Breast epithelium (tissue), 4 donors: ENCODE data around the gene PML. TPM values are rescaled to one million over a fixed set of nuclear protein-coding genes. Genes with fewer than 3 reads are reported as not detected.
"Not testable (repeated sequence)": the region's sequence is repeated elsewhere in the genome, so short reads cannot be mapped to it uniquely, and the experiment has no call there.

ENCODE experiments used
- DNase-seq, 2 donors: peaks; one replicate each; pipeline ENCODE4 v3.0.0-alpha.2; 2019; ENCODE audit warnings: low spot score in 2 of 2
- H3K27ac ChIP-seq, 2 donors: fragments of 200-600 bp; sonication (generic) in 1 of 2; one replicate each; pipeline ENCODE4 v1.5.1; 2016 to 2019; ENCODE audit warnings: mild to moderate bottlenecking in 1 of 2
- H3K27me3 ChIP-seq, 2 donors: fragments of 200-600 bp; sonication (generic) in 1 of 2; one replicate each; pipeline versions ENCODE4 v1.5.1 to v1.6.0; 2017 to 2019; ENCODE audit warnings: control low read depth in 1 of 2, mild to moderate bottlenecking in 1 of 2
- H3K36me3 ChIP-seq: fragments of 200-600 bp; one replicate; pipeline ENCODE4 v1.5.1; 2019
- H3K4me1 ChIP-seq, 2 donors: fragments of 200-600 bp; sonication (generic); one replicate each; pipeline ENCODE4 v1.5.1; 2016 to 2019; ENCODE audit warnings: control low read depth in 1 of 2
- H3K4me3 ChIP-seq, 3 donors: fragments of 200-600 bp; sonication (generic); 1 replicate in 2 of 3; 2 replicates in 1 of 3; pipeline ENCODE4 v1.5.1; 2016 to 2019; ENCODE audit warnings: mild to moderate bottlenecking in 3 of 3, moderate library complexity in 2 of 3
- H3K9me3 ChIP-seq, 2 donors: fragments of 200-600 bp; sonication (generic) in 1 of 2; one replicate each; pipeline ENCODE4 v1.5.1; 2016 to 2019; ENCODE audit warnings: control low read depth in 1 of 2
- CTCF ChIP-seq, 3 donors: fragments of 450-650 bp; IDR thresholded peaks; one replicate each; pipeline ENCODE4 v1.5.1; 2016 to 2017; ENCODE audit warnings: antibody characterized with exemption in 3 of 3, mild to moderate bottlenecking in 3 of 3, moderate library complexity in 3 of 3
- POLR2A ChIP-seq: fragments of 450-650 bp; IDR thresholded peaks from one replicate; pipeline ENCODE4 v1.6.1; 2016; ENCODE audit warnings: antibody characterized with exemption, mild to moderate bottlenecking, moderate library complexity
- POLR2AphosphoS5 ChIP-seq, 3 donors: sonication (generic); formaldehyde crosslinking; IDR thresholded peaks; one replicate each; pipeline ENCODE4 v1.6.1; 2017; ENCODE audit warnings: antibody characterized with exemption in 3 of 3
- intact Hi-C: fragments of 100-400 bp; cut with DNase I; formaldehyde crosslinking; loops from one replicate; pipeline ENCODE4 v1.15.1; 2023; ENCODE audit warnings: low total_unique reads
- total RNA-seq, 3 donors: library from RNA; depleted of rRNA; stranded (reverse); fragments of >200 nt; gene quantifications; one replicate each; pipeline ENCODE4 v1.1.0, GENCODE V29; 2016

The PML gene
- total RNA-seq, 3 donors from 2014 or later = 37.8 to 103 (median 49.8) TPM

- intact Hi-C loops = no loop called here
Measured at GRCh38 chr15:73957276-73957675, 37.2 kb upstream of the PML start.

GRCh38 chr15:73957785-73958184, 36.7 kb upstream of the PML start:
- intact Hi-C loops = no loop called here
- no peak overlapping the region for H3K27ac ChIP-seq
- no peaks in the 10 kb centered on the region for H3K9me3 ChIP-seq
- H3K36me3 ChIP-seq = no peaks in the 10 kb centered on the region
- H3K4me3 ChIP-seq = no peak overlapping the region
- TF ChIP-seq POLR2A = no peak
- TF ChIP-seq CTCF (IDR thresholded peaks at IDR 0.05) = no peak
- TF ChIP-seq POLR2AphosphoS5 (IDR thresholded peaks at IDR 0.05) = no peak
- peaks cover 0 to 3% of the 10 kb centered on the region in 2 donors for H3K4me1 ChIP-seq
- H3K27me3 ChIP-seq = no peaks in the 10 kb centered on the region
- DNase-seq = no peak

More at GRCh38 chr15:73957276-73957675, 37.2 kb upstream of the PML start:
- no peak overlapping the region for H3K4me3 ChIP-seq
- H3K36me3 ChIP-seq = no peaks in the 10 kb centered on the region
- peaks cover 2 to 3% of the 10 kb centered on the region in 2 donors for H3K4me1 ChIP-seq
- no peak overlapping the region for H3K27ac ChIP-seq
- H3K9me3 ChIP-seq = no peaks in the 10 kb centered on the region
- TF ChIP-seq CTCF (IDR thresholded peaks at IDR 0.05) = no peak
- TF ChIP-seq POLR2AphosphoS5 (IDR thresholded peaks at IDR 0.05) = no peak
- no peak for TF ChIP-seq POLR2A
- no peaks in the 10 kb centered on the region for H3K27me3 ChIP-seq
- peak in 1 of 2 donors; percentile 30 for DNase-seq

DNA sequence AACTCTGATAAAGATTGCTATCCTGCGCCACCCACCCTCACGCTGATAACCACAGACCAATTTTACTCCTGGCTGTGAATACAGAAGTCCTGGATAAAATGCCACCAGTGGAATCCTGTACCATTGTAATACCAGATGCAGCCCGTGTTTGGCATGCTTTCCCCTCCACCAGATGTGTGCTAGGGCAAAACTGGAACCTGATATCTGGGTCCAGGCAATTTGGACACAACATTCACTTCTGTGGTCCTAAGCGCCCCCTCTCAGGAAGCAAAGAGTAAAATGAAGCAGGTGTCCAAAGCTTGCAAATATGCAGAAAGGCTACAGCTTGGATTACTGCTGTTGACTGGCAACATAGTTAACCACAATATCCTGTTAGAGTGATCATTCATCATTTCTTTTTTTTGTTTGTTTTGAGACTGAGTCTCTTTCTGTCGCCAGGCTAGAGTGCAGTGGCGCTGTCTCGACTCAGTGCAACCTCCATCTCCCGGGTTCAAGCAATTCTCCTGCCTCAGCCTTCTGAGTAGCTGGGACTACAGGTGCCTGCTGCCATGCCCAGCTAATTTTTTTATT, 35.4 kb upstream of the PML start:
- intact Hi-C loops = no loop called here
- TF ChIP-seq CTCF (IDR thresholded peaks at IDR 0.05) (no peak), POLR2AphosphoS5 (IDR thresholded peaks at IDR 0.05) (no peak), POLR2A (no peak)
- DNase-seq = peak in 1 of 2 donors; percentile 22

GRCh38 chr15:73959801-73960200, 34.7 kb upstream of the PML start:
- no peak overlapping the region for H3K4me3 ChIP-seq
- intact Hi-C loops = no loop called here
- no peak for TF ChIP-seq POLR2A
- TF ChIP-seq CTCF (IDR thresholded peaks at IDR 0.05) = no peak
- TF ChIP-seq POLR2AphosphoS5 (IDR thresholded peaks at IDR 0.05) = no peak
- H3K4me1 ChIP-seq = peaks cover 0 to 3% of the 10 kb centered on the region in 2 donors
- DNase-seq = peak in 1 of 2 donors; percentile 20
- no peak overlapping the region for H3K27ac ChIP-seq
- no peaks in the 10 kb centered on the region for H3K36me3 ChIP-seq
- no peaks in the 10 kb centered on the region for H3K9me3 ChIP-seq
- no peaks in the 10 kb centered on the region for H3K27me3 ChIP-seq

More for the DNA sequence above, 35.4 kb upstream of the PML start:
- Histone ChIP-seq H3K36me3 (no peaks in the 10 kb centered on the region), H3K4me3 (no peak overlapping the region), H3K27ac (no peak overlapping the region), H3K27me3 (no peaks in the 10 kb centered on the region), H3K4me1 (peaks cover 0 to 3% of the 10 kb centered on the region in 2 donors), H3K9me3 (no peaks in the 10 kb centered on the region)

- H3K27me3 ChIP-seq, H3K4me1 ChIP-seq, DNase-seq, intact Hi-C loops, H3K27ac ChIP-seq, H3K4me3 ChIP-seq, H3K9me3 ChIP-seq, H3K36me3 ChIP-seq: not testable (repeated sequence)
Measured at GRCh38 chr15:73960472-73961070, 33.9 kb upstream of the PML start.
